ENCODE results near the gene HJURP.

Gene HJURP

DNA sequence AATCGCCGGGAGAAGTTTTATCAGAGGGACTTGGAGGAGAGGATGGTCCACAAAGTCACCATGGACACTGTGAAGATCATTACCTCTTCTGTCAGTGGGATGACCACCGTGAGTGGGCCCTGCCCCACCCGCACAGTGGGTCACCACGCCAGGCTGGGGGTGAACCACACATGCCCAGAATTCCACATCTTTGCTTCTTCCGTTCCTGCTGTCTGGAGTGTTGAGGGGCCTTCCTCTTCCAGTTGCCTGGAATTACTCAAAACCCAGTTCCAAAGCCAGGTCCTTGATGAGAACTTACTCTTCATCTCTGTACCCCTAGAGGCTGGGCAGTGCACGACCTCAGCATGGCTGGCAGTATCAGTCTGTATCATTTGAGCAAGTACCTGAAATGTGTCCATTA lies 54.1 kb downstream of the HJURP start:
- Histone ChIP-seq H3K27ac (ENCODE audit: insufficient read depth in 1 of 2, low read depth in 1 of 2, low read length in 2 of 2, poor library complexity in 1 of 2, severe bottlenecking in 2 of 2) (no peak overlapping the region), H3K27me3 (replicated peaks in 2 of 5; ENCODE audit: control insufficient read depth in 4 of 5, insufficient read depth in 5 of 5, low read length in 4 of 5) (peaks cover 0 to 6% (median 2%) of the 10 kb centered on the region in 5 experiments), H3K4me1 (ENCODE audit: control extremely low read depth in 1 of 4, control insufficient read depth in 4 of 4, insufficient read depth in 4 of 4, low read length in 3 of 4) (no peaks in the 10 kb centered on the region), H3K36me3 (ENCODE audit: control insufficient read depth in 4 of 4, insufficient read depth in 4 of 4, low read length in 3 of 4) (no peaks in the 10 kb centered on the region), H3K9me3 (ENCODE audit: control extremely low read depth in 1 of 5, control insufficient read depth in 4 of 5, insufficient read depth in 2 of 5, low read depth in 1 of 5, low read length in 4 of 5) (no peaks in the 10 kb centered on the region), H3K4me3 (ENCODE audit: control insufficient read depth in 1 of 7, extremely low read depth in 1 of 7, insufficient read depth in 4 of 7, low read depth in 2 of 7, low read length in 6 of 7) (no peak overlapping the region)
- 95% methylated on average over 7 of the region's 7 CpGs for WGBS (ENCODE audit: insufficient coverage)
- DNase-seq = no peak
- ChIA-PET CTCF (no interaction called here), POLR2A (no interaction called here)

DNA sequence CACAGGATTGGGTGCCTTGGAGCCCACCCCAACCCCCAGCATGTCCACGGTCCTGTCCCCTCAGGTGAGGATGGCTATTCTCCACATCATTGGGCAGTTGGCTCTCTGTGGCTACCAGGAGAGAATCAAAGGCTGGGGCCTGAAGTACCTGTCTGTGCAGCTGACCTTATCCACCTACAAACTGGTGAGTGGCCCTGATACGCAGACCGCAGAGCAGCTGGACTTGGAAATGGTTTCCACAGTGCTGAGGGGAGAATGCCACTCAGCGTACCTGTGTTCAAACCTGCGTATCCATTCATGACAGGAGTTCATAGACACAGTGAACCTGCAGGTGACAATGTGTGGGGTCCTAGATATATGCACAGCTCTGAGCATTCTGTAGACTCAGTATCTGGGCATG lies 54.6 kb downstream of the HJURP start:
- H3K27ac ChIP-seq (ENCODE audit: insufficient read depth in 1 of 2, low read depth in 1 of 2, low read length in 2 of 2, poor library complexity in 1 of 2, severe bottlenecking in 2 of 2) = no peak overlapping the region
- no peaks in the 10 kb centered on the region for H3K36me3 ChIP-seq (ENCODE audit: control insufficient read depth in 4 of 4, insufficient read depth in 4 of 4, low read length in 3 of 4)
- H3K27me3 ChIP-seq (replicated peaks in 2 of 5; ENCODE audit: control insufficient read depth in 4 of 5, insufficient read depth in 5 of 5, low read length in 4 of 5) = peaks cover 0 to 6% (median 0%) of the 10 kb centered on the region in 5 experiments
- ChIA-PET POLR2A (no interaction called here), CTCF (no interaction called here)
- H3K9me3 ChIP-seq (ENCODE audit: control extremely low read depth in 1 of 5, control insufficient read depth in 4 of 5, insufficient read depth in 2 of 5, low read depth in 1 of 5, low read length in 4 of 5) = no peaks in the 10 kb centered on the region
- 70% methylated on average over 5 of the region's 5 CpGs for WGBS (ENCODE audit: insufficient coverage)
- DNase-seq = no peak
- H3K4me3 ChIP-seq (ENCODE audit: control insufficient read depth in 1 of 7, extremely low read depth in 1 of 7, insufficient read depth in 4 of 7, low read depth in 2 of 7, low read length in 6 of 7) = no peak overlapping the region
- H3K4me1 ChIP-seq (ENCODE audit: control extremely low read depth in 1 of 4, control insufficient read depth in 4 of 4, insufficient read depth in 4 of 4, low read length in 3 of 4) = no peaks in the 10 kb centered on the region

DNA sequence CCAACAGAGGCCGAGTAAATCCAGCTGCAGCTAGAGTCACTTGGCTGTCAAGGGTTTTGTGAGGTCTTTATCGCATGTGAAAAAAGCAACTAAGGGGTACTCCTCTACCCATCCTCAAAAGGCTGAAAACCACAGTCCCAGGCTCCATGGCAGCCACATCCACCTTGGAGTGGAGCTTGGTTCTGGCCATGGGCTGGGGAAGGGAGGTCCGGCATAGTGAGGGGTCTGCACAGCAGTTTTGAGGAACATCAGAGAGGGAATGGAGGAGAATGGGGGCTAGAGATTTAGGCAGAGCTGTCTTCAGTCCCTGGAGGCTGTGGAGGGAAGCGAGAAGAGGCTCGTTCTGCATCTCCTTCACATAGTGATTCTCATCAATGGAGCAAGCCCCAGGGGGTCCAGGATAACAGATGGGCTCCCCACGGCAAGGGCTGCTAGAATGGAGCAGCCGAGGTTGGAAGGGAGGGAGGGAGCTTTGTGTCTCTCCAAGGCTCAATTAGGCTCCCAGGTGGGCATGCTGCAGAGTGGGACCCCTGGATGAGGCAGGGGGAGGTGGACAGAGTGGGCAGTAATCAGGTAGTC lies 55.2 kb downstream of the HJURP start:
- Histone ChIP-seq H3K4me1 (ENCODE audit: control extremely low read depth in 1 of 4, control insufficient read depth in 4 of 4, insufficient read depth in 4 of 4, low read length in 3 of 4) (no peaks in the 10 kb centered on the region), H3K27me3 (replicated peaks in 2 of 5; ENCODE audit: control insufficient read depth in 4 of 5, insufficient read depth in 5 of 5, low read length in 4 of 5) (peaks cover 0 to 2% (median 0%) of the 10 kb centered on the region in 5 experiments), H3K36me3 (ENCODE audit: control insufficient read depth in 4 of 4, insufficient read depth in 4 of 4, low read length in 3 of 4) (no peaks in the 10 kb centered on the region), H3K9me3 (ENCODE audit: control extremely low read depth in 1 of 5, control insufficient read depth in 4 of 5, insufficient read depth in 2 of 5, low read depth in 1 of 5, low read length in 4 of 5) (no peaks in the 10 kb centered on the region), H3K4me3 (ENCODE audit: control insufficient read depth in 1 of 7, extremely low read depth in 1 of 7, insufficient read depth in 4 of 7, low read depth in 2 of 7, low read length in 6 of 7) (no peak overlapping the region), H3K27ac (ENCODE audit: insufficient read depth in 1 of 2, low read depth in 1 of 2, low read length in 2 of 2, poor library complexity in 1 of 2, severe bottlenecking in 2 of 2) (no peak overlapping the region)
- no CpG with 5 or more reads among the region's 7 CpGs for WGBS (ENCODE audit: insufficient coverage)
- no peak for DNase-seq
- POLR2A ChIA-PET = no interaction called here
- CTCF ChIA-PET = no interaction called here

DNA sequence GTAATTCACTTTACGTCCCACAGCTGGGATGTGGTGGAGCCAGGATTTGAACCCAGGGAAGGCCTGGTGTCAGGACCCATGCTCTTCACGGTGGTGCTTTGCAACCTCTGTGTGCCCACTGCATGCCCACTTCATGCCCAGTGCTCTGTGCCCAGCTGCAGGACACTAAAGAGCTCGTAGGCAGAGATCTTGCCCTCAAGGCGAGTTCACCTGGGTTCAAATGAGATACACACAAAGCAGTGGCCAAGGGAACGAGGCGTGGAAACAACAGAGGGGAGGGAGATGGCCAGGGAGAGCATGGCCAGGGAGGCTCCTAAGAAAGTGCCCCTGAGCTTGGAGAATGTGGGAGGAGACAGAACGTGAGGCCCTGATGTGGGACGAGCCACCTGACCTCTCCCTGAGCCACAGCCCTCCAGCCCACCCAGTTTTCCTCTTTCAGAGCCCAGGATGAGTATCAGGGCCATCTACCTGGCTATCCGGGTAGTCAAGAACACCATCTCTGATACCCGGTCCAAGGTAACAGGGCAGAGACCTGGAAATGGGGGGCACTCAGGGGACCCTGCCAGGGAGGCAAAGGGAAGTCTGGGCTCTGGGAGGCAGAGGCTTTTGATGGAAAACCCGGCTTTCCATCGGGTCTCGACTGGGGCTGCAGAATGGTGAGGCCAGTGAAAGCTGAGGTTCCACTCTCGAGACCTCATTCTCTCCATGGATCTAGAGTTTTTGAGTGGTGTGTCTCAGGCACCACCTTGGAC lies 55.8 kb downstream of the HJURP start:
- no peak for DNase-seq
- Histone ChIP-seq H3K27me3 (replicated peaks in 2 of 5; ENCODE audit: control insufficient read depth in 4 of 5, insufficient read depth in 5 of 5, low read length in 4 of 5) (peaks cover 0 to 2% (median 0%) of the 10 kb centered on the region in 5 experiments), H3K4me1 (ENCODE audit: control extremely low read depth in 1 of 4, control insufficient read depth in 4 of 4, insufficient read depth in 4 of 4, low read length in 3 of 4) (no peaks in the 10 kb centered on the region), H3K27ac (ENCODE audit: insufficient read depth in 1 of 2, low read depth in 1 of 2, low read length in 2 of 2, poor library complexity in 1 of 2, severe bottlenecking in 2 of 2) (no peak overlapping the region), H3K4me3 (ENCODE audit: control insufficient read depth in 1 of 7, extremely low read depth in 1 of 7, insufficient read depth in 4 of 7, low read depth in 2 of 7, low read length in 6 of 7) (no peak overlapping the region), H3K9me3 (ENCODE audit: control extremely low read depth in 1 of 5, control insufficient read depth in 4 of 5, insufficient read depth in 2 of 5, low read depth in 1 of 5, low read length in 4 of 5) (no peaks in the 10 kb centered on the region), H3K36me3 (ENCODE audit: control insufficient read depth in 4 of 4, insufficient read depth in 4 of 4, low read length in 3 of 4) (no peaks in the 10 kb centered on the region)
- ChIA-PET POLR2A (no interaction called here), CTCF (no interaction called here)
- WGBS (ENCODE audit: insufficient coverage) = 90% methylated on average over 12 of the region's 14 CpGs

DNA sequence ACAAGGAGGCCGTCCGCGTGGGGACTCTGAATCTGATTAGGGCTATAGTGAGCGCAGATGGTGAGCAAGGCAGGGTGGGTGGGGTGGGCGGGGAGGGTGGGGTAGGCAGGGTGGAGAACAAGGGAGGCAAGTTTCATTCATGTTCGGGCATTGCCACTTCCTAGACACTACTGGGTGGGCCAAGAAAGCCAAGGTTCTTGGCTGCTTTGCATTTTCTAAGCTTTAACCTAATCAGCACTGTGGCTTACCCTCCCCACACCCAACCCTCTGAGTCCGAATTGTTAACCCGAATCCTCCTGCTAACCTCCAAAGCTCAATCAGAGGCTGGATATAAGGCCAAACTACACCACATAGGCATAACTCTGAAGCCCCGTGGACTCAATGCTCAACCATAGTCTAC lies 58.1 kb downstream of the HJURP start:
- H3K9me3 ChIP-seq (ENCODE audit: control extremely low read depth in 1 of 5, control insufficient read depth in 4 of 5, insufficient read depth in 2 of 5, low read depth in 1 of 5, low read length in 4 of 5) = no peaks in the 10 kb centered on the region
- ChIA-PET CTCF (no interaction called here), POLR2A (no interaction called here)
- no peaks in the 10 kb centered on the region for H3K4me1 ChIP-seq (ENCODE audit: control extremely low read depth in 1 of 4, control insufficient read depth in 4 of 4, insufficient read depth in 4 of 4, low read length in 3 of 4)
- H3K27ac ChIP-seq (ENCODE audit: insufficient read depth in 1 of 2, low read depth in 1 of 2, low read length in 2 of 2, poor library complexity in 1 of 2, severe bottlenecking in 2 of 2) = no peak overlapping the region
- 97% methylated on average over 6 of the region's 9 CpGs for WGBS (ENCODE audit: insufficient coverage)
- H3K4me3 ChIP-seq (ENCODE audit: control insufficient read depth in 1 of 7, extremely low read depth in 1 of 7, insufficient read depth in 4 of 7, low read depth in 2 of 7, low read length in 6 of 7) = no peak overlapping the region
- peaks cover 0 to 4% (median 0%) of the 10 kb centered on the region in 5 experiments for H3K27me3 ChIP-seq (replicated peaks in 2 of 5; ENCODE audit: control insufficient read depth in 4 of 5, insufficient read depth in 5 of 5, low read length in 4 of 5)
- no peak for DNase-seq
- H3K36me3 ChIP-seq (ENCODE audit: control insufficient read depth in 4 of 4, insufficient read depth in 4 of 4, low read length in 3 of 4) = no peaks in the 10 kb centered on the region

DNA sequence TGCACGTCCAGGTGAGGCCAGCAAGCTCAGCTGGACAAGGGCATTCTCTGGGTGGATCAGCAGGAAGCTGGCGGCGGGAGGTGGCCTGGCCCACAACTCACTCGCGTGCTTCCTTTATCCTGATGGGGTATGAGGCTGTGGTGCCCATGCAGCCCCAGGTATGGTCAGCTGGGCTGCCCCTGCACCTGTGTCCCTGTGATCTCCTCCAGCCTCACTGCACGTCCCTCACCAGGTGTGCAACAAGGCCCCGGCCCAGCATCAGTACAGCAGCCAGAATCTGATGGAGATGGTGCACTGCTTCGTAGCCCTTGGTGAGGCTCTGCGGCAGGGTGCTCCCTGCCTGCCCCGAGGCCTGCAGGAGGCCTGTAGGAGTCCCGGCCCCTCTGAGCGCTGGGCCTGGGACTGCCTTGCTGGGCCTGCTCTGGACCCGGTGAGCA lies 58.6 kb downstream of the HJURP start:
- ChIA-PET POLR2A (no interaction called here), CTCF (no interaction called here)
- Histone ChIP-seq H3K4me3 (ENCODE audit: control insufficient read depth in 1 of 7, extremely low read depth in 1 of 7, insufficient read depth in 4 of 7, low read depth in 2 of 7, low read length in 6 of 7) (no peak overlapping the region), H3K4me1 (ENCODE audit: control extremely low read depth in 1 of 4, control insufficient read depth in 4 of 4, insufficient read depth in 4 of 4, low read length in 3 of 4) (no peaks in the 10 kb centered on the region), H3K36me3 (ENCODE audit: control insufficient read depth in 4 of 4, insufficient read depth in 4 of 4, low read length in 3 of 4) (no peaks in the 10 kb centered on the region), H3K27me3 (replicated peaks in 2 of 5; ENCODE audit: control insufficient read depth in 4 of 5, insufficient read depth in 5 of 5, low read length in 4 of 5) (peaks cover 0 to 4% (median 0%) of the 10 kb centered on the region in 5 experiments), H3K27ac (ENCODE audit: insufficient read depth in 1 of 2, low read depth in 1 of 2, low read length in 2 of 2, poor library complexity in 1 of 2, severe bottlenecking in 2 of 2) (no peak overlapping the region), H3K9me3 (ENCODE audit: control extremely low read depth in 1 of 5, control insufficient read depth in 4 of 5, insufficient read depth in 2 of 5, low read depth in 1 of 5, low read length in 4 of 5) (no peaks in the 10 kb centered on the region)
- no peak for DNase-seq
- 97% methylated on average over 13 of the region's 13 CpGs for WGBS (ENCODE audit: insufficient coverage)

DNA sequence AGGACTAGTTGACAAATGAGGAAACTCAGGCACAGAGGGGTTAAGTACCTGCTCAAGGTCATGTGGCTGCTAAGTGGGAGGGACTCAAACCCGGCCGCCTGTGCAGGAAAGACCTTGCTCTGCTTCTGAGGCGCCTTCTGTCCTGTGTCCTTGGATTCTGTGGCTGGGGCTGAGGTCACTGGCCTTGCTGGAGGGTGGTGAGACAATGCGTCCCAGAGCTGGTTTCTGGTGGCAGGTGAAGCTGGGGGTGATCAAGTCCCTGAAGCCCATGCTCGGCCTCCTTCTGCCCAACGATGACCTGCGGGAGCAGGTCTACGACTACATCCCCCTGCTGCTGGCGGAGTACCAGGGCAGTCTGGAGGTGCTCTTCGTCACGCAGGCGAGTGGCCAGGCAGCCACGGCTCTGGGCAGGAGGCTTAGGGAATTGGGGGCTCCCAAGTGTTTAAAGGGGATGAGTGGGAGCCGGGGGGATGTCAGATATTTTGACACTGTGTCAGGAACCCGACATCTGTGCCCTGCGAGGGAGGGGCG lies 60.1 kb downstream of the HJURP start:
- H3K27me3 ChIP-seq (replicated peaks in 2 of 5; ENCODE audit: control insufficient read depth in 4 of 5, insufficient read depth in 5 of 5, low read length in 4 of 5) = peaks cover 0 to 4% (median 0%) of the 10 kb centered on the region in 5 experiments
- no peaks in the 10 kb centered on the region for H3K4me1 ChIP-seq (ENCODE audit: control extremely low read depth in 1 of 4, control insufficient read depth in 4 of 4, insufficient read depth in 4 of 4, low read length in 3 of 4)
- H3K9me3 ChIP-seq (ENCODE audit: control extremely low read depth in 1 of 5, control insufficient read depth in 4 of 5, insufficient read depth in 2 of 5, low read depth in 1 of 5, low read length in 4 of 5) = no peaks in the 10 kb centered on the region
- ChIA-PET POLR2A (no interaction called here), CTCF (no interaction called here)
- H3K36me3 ChIP-seq (ENCODE audit: control insufficient read depth in 4 of 4, insufficient read depth in 4 of 4, low read length in 3 of 4) = no peaks in the 10 kb centered on the region
- H3K4me3 ChIP-seq (ENCODE audit: control insufficient read depth in 1 of 7, extremely low read depth in 1 of 7, insufficient read depth in 4 of 7, low read depth in 2 of 7, low read length in 6 of 7) = no peak overlapping the region
- H3K27ac ChIP-seq (ENCODE audit: insufficient read depth in 1 of 2, low read depth in 1 of 2, low read length in 2 of 2, poor library complexity in 1 of 2, severe bottlenecking in 2 of 2) = no peak overlapping the region
- DNase-seq = no peak
- WGBS (ENCODE audit: insufficient coverage) = 87% methylated on average over 16 of the region's 17 CpGs
